ENCODE data around the gene HYDIN. TPM values are rescaled to one million over a fixed set of nuclear protein-coding genes. Genes with fewer than 3 reads are reported as not detected.
"Not testable (repeated sequence)": the region's sequence is repeated elsewhere in the genome, so short reads cannot be mapped to it uniquely, and the experiment has no call there.

The HYDIN gene
- total RNA-seq, 2 donors from 2014 or later: 0.40 TPM; not detected in 1

GRCh38 chr16:70822734-70823133 is 407.8 kb downstream of the HYDIN start:
- not testable (repeated sequence) for H3K27me3 Mint-ChIP-seq; H3K9me3 Mint-ChIP-seq; H3K36me3 Mint-ChIP-seq (ENCODE audit: low read depth); H3K4me1 Mint-ChIP-seq; H3K4me3 Mint-ChIP-seq; H3K27ac Mint-ChIP-seq; ATAC-seq (replicated peaks)

GRCh38 chr16:70818088-70818487 is 412.4 kb downstream of the HYDIN start:
- H3K4me3 Mint-ChIP-seq; ATAC-seq (replicated peaks); H3K27me3 Mint-ChIP-seq; H3K9me3 Mint-ChIP-seq; H3K36me3 Mint-ChIP-seq (ENCODE audit: low read depth); H3K27ac Mint-ChIP-seq; H3K4me1 Mint-ChIP-seq: not testable (repeated sequence)

DNA sequence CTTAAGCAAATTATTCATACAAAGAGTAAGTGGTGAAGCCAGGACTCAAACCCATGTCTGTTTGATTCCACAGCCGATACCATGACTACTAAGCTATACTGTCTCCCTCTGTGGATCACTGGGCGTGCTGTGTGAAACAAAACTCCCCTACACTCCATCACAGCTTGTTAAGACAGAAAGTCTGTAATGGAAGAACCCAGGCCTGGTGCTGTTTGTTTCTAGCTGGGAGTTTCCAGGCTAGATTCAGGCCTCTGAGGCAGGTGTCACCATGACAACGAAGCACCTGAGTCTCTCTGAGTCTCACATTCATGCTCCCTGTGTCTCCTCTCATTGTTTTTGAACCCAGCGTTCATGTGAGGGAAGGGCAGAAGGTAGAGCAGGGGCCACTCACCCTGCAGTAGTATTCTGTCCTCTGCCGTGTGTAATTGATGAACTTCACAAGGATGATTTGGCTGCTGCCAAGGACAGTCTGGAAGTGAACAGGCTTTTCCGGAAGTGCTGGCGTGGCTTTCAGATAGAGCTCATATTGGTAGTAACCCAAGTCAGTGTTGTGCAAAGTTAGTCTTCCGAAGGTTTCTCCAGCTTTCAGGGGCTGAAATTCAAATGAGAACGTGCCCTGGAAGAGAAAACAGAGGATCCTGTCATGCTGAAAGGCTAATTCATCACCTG is 421.0 kb downstream of the HYDIN start:
- Mint-ChIP-seq H3K36me3 (ENCODE audit: low read depth) (no peaks in the 10 kb centered on the region), H3K27me3 (peaks cover 8% of the 10 kb centered on the region), H3K27ac (no peak overlapping the region), H3K4me3 (no peak overlapping the region), H3K4me1 (no peaks in the 10 kb centered on the region), H3K9me3 (no peaks in the 10 kb centered on the region)
- ATAC-seq (replicated peaks): no peak

- no peak overlapping the region for H3K27ac Mint-ChIP-seq
- no peak overlapping the region for H3K4me3 Mint-ChIP-seq
- no peak for ATAC-seq (replicated peaks)
- no peaks in the 10 kb centered on the region for H3K4me1 Mint-ChIP-seq
- H3K27me3 Mint-ChIP-seq: peaks cover 8% of the 10 kb centered on the region
- no peaks in the 10 kb centered on the region for H3K36me3 Mint-ChIP-seq (ENCODE audit: low read depth)
- no peaks in the 10 kb centered on the region for H3K9me3 Mint-ChIP-seq
Observed at GRCh38 chr16:70808371-70808770, 422.2 kb downstream of the HYDIN start.

DNA sequence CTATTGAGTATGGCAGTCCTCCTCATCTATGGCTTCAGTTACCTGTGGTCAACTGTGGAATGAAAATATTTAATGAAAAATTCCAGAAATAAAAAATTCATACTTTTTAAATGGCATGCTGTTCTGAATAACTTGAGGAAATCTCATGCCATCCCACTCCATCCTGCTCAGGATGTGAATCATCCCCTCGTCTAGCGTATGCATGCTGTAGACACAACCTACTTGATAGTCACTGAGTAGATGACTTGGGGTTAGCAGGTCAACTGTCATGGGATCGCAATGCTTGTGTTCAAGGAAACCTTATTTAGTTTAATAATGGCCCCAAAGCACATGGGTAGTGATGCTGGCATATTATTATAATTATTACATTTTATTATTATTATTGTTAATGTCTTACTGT is 424.7 kb downstream of the HYDIN start:
- peak; percentile 53 for ATAC-seq (replicated peaks)
- H3K4me1 Mint-ChIP-seq: no peaks in the 10 kb centered on the region
- no peaks in the 10 kb centered on the region for H3K9me3 Mint-ChIP-seq
- H3K36me3 Mint-ChIP-seq (ENCODE audit: low read depth): no peaks in the 10 kb centered on the region
- peak overlapping the region; percentile 38 for H3K27ac Mint-ChIP-seq
- peaks cover 8% of the 10 kb centered on the region for H3K27me3 Mint-ChIP-seq
- H3K4me3 Mint-ChIP-seq: no peak overlapping the region

DNA sequence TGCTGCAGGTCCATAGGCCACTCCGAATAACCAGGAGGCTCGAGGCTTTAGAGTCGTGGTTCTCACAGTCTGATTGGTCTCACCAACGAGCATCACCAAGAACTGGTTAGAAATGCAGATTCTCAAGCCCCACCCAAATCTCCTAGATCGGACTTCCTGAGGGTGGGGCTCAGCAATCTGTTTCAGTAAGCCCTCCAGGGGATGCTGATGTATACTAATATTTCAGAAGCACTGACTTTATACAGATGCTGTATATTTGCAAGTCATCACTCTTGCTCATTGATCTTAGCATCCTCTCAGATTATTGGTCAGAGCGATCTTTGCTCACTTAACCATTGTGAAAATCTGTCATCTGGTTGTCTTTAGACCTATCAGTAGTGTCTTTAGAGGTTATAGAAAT is 425.1 kb downstream of the HYDIN start:
- Mint-ChIP-seq H3K4me3 (peak overlapping the region; percentile 53), H3K4me1 (peaks cover 1% of the 10 kb centered on the region), H3K27me3 (peaks cover 8% of the 10 kb centered on the region), H3K36me3 (ENCODE audit: low read depth) (no peaks in the 10 kb centered on the region), H3K27ac (peak overlapping the region; percentile 38), H3K9me3 (no peaks in the 10 kb centered on the region)
- peak; percentile 17 for ATAC-seq (replicated peaks)

DNA sequence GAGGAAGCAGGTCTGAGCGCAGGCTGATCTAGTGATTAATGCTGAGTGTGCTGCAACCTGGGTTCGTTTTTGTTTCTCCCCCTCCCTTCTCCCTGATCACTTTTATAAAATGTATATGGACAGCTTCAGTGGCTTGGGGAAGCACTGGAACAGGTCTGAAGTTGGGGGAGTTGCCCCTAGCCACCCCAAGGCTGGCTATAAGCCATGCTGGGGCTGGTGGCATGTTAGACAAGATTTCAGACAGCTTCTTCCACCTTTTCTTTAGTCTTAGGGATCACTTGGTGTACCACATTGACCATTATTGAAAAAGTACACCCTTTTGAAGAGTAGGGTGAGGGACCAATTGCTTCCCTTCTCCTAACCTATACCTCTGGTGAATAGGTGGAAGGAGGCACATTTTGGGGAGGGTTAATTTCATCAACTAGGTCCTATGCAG is 425.8 kb downstream of the HYDIN start:
- peak overlapping the region; percentile 57 for H3K27ac Mint-ChIP-seq
- H3K9me3 Mint-ChIP-seq: no peaks in the 10 kb centered on the region
- H3K27me3 Mint-ChIP-seq: peaks cover 3% of the 10 kb centered on the region
- ATAC-seq (replicated peaks): peak; percentile 3
- H3K4me3 Mint-ChIP-seq: peak overlapping the region; percentile 53
- peaks cover 5% of the 10 kb centered on the region for H3K4me1 Mint-ChIP-seq
- H3K36me3 Mint-ChIP-seq (ENCODE audit: low read depth): no peaks in the 10 kb centered on the region

DNA sequence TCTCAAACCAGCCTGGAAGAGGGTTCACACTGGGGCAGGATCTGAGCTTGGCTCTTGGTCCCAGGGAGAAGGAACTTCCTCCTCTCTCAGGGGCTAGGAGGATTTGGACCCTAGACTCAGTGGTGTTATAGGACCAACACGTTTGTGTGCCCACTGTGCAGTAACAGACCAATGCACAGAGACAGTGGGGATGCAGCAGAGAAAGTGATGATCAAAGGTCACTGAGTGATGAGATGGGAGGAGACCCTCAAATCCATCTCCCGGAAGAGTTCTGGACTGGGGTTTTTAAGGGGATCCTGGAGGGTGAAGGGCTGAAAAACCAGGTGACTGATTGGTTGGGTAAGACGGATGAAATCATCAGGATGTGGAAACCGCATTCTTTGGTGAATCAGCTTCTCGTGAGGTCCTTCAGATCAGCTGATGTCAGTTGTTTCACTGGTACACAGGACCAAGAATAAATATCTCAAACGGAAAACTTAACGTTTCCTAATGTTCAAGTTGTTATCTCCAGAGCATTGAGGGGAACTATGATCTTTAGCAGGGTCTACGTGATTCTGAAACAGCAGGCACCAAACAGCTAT is 426.3 kb downstream of the HYDIN start:
- peak; percentile 20 for ATAC-seq (replicated peaks)
- Mint-ChIP-seq H3K4me1 (peaks cover 8% of the 10 kb centered on the region), H3K36me3 (ENCODE audit: low read depth) (no peaks in the 10 kb centered on the region), H3K4me3 (peak overlapping the region; percentile 53), H3K9me3 (no peaks in the 10 kb centered on the region), H3K27ac (peak overlapping the region; percentile 57), H3K27me3 (peaks cover 3% of the 10 kb centered on the region)

DNA sequence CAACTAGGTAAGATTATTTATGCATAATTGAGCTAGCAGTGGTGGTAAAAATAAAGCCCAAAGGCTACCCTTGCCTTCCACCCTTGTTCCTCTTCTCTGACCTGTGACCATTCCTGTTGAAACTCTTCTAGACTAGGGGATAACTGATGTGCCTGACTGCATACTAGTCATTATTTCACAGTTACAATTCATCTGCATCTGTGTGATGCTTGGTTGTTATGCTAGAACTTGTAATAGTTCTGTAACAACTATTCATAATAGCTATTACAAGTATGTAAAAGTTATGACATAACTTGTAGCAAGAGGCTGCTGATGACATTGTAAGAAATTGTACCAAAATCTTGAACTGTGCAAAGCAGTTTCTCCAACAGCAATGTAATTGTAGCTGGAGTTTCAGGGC is 427.2 kb downstream of the HYDIN start:
- Mint-ChIP-seq H3K4me3 (no peak overlapping the region), H3K4me1 (peaks cover 13% of the 10 kb centered on the region), H3K27me3 (peaks cover 3% of the 10 kb centered on the region), H3K36me3 (ENCODE audit: low read depth) (no peaks in the 10 kb centered on the region), H3K9me3 (no peaks in the 10 kb centered on the region), H3K27ac (no peak overlapping the region)
- ATAC-seq (replicated peaks): no peak

GRCh38 chr16:70801611-70802010 is 428.9 kb downstream of the HYDIN start:
- Mint-ChIP-seq H3K9me3 (no peaks in the 10 kb centered on the region), H3K4me1 (peaks cover 13% of the 10 kb centered on the region), H3K36me3 (ENCODE audit: low read depth) (peaks cover 9% of the 10 kb centered on the region), H3K27ac (peak overlapping the region; percentile 92), H3K27me3 (peaks cover 1% of the 10 kb centered on the region), H3K4me3 (peak overlapping the region; percentile 96)
- ATAC-seq (replicated peaks): no peak

- peaks cover 13% of the 10 kb centered on the region for H3K4me1 Mint-ChIP-seq
- peak; percentile 92 for ATAC-seq (replicated peaks)
- H3K36me3 Mint-ChIP-seq (ENCODE audit: low read depth): peaks cover 9% of the 10 kb centered on the region
- no peaks in the 10 kb centered on the region for H3K27me3 Mint-ChIP-seq
- H3K27ac Mint-ChIP-seq: peak within 1 kb of the TSS; percentile 92
- no peaks in the 10 kb centered on the region for H3K9me3 Mint-ChIP-seq
- peak within 1 kb of the TSS; percentile 96 for H3K4me3 Mint-ChIP-seq
Observed at GRCh38 chr16:70800781-70801480, 429.6 kb downstream of the HYDIN start, which contains the start of gene VAC14. VAC14 (minus strand) TSS chr16:70801158; CDS start chr16:70800900, 258 bp downstream.

- H3K4me3 Mint-ChIP-seq: peak overlapping the region; percentile 96
- H3K36me3 Mint-ChIP-seq (ENCODE audit: low read depth): peaks cover 9% of the 10 kb centered on the region
- H3K27me3 Mint-ChIP-seq: no peaks in the 10 kb centered on the region
- H3K27ac Mint-ChIP-seq: peak overlapping the region; percentile 92
- no peak for ATAC-seq (replicated peaks)
- peaks cover 13% of the 10 kb centered on the region for H3K4me1 Mint-ChIP-seq
- no peaks in the 10 kb centered on the region for H3K9me3 Mint-ChIP-seq
Observed at GRCh38 chr16:70800311-70800710, 430.2 kb downstream of the HYDIN start.

GRCh38 chr16:70796301-70796700 is 434.2 kb downstream of the HYDIN start:
- H3K9me3 Mint-ChIP-seq: no peaks in the 10 kb centered on the region
- peaks cover 9% of the 10 kb centered on the region for H3K36me3 Mint-ChIP-seq (ENCODE audit: low read depth)

DNA sequence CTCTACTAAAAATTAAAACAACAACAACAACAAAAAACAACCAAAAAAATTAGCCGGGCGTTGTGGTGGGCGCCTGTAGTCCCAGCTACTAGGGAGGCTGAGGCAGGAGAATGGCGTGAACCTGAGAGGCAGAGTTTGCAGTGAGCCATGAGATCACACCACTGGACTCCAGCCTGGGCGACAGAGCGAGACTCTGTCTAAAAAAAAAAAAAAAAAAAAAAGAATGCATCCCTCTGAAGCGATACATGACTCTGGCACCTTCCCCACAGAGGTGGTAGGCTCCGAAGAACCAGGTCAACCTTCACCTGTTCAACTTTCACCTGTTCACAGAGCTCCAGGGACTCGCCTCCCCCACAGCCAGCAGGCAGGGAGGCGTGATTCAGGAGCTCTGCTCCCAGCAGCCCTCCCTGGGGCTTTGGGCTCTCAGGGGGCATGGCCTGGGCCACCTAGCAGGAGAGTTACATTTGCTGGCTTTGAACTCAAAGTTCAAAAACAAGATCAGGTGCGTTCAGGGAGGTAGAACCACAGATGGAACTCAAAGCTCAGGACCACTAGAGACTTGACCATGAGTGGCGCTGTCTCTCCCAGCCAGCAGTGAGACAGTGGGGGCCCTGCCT is 435.1 kb downstream of the HYDIN start:
- Mint-ChIP-seq H3K27me3 (no peaks in the 10 kb centered on the region), H3K4me3 (no peak overlapping the region), H3K9me3 (no peaks in the 10 kb centered on the region), H3K4me1 (peaks cover 12% of the 10 kb centered on the region), H3K36me3 (ENCODE audit: low read depth) (peaks cover 9% of the 10 kb centered on the region), H3K27ac (no peak overlapping the region)
- no peak for ATAC-seq (replicated peaks)

More at GRCh38 chr16:70796301-70796700, 434.2 kb downstream of the HYDIN start:
- Mint-ChIP-seq H3K4me1 (peaks cover 13% of the 10 kb centered on the region), H3K4me3 (no peak overlapping the region), H3K27me3 (no peaks in the 10 kb centered on the region), H3K27ac (no peak overlapping the region)
- no peak for ATAC-seq (replicated peaks)
